ENCODE measurements around the gene RPL13A.

RPL13A gene

DNA sequence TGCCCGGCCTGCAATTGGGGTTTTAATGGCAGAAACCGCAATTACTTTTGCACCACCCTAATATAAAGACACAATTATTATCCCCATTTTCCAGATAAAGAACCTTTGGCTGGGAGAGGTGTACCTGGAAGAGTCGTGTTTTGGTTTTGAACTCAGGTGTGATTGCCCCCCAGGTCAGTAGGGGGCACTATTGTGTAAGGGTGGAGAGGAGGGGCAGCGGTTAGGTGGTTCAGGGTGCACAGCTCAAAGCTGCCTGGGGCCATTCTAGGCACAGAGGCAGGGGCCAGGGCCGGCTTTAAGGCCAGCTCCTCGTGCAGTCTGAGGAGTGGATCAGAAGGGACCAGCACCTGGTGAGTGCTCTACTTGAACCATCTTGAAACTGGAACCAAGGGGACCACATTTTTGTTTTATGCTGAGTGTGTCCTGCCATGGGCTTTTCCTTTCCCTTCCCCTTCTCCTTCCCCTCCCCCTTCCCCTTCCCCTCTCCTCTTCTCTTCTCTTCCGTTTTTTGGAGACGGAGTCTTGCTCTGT is 19.2 kb downstream of the RPL13A start:
- TF ChIP-seq GLIS3 (CRISPR knock-in tag; IDR thresholded peaks at IDR 0.05) (no peak), ARNTL (CRISPR knock-in tag; IDR thresholded peaks at IDR 0.05; ENCODE audit: borderline replicate concordance, low read depth) (no peak), ZNF565 (CRISPR knock-in tag; conservative IDR thresholded peaks at IDR 0.05; ENCODE audit: low read depth) (no peak), BACH2 (CRISPR knock-in tag; IDR thresholded peaks at IDR 0.05; ENCODE audit: borderline replicate concordance) (no peak), PPARA (CRISPR knock-in tag; IDR thresholded peaks at IDR 0.05; ENCODE audit: borderline replicate concordance) (no peak), ISL1 (CRISPR knock-in tag; IDR thresholded peaks at IDR 0.05) (no peak), ZNF8 (CRISPR knock-in tag; IDR thresholded peaks at IDR 0.05) (no peak), TCF4 (CRISPR knock-in tag; IDR thresholded peaks at IDR 0.05; ENCODE audit: borderline replicate concordance) (no peak), SNAI2 (CRISPR knock-in tag; IDR thresholded peaks at IDR 0.05) (no peak), CSDC2 (CRISPR knock-in tag; IDR thresholded peaks at IDR 0.05) (no peak), ZNF70 (CRISPR knock-in tag; IDR thresholded peaks at IDR 0.05) (no peak), ZC3H10 (CRISPR knock-in tag; IDR thresholded peaks at IDR 0.05) (no peak), RARB (CRISPR knock-in tag; IDR thresholded peaks at IDR 0.05) (no peak)
- TF ChIP-seq, protein P1, sequence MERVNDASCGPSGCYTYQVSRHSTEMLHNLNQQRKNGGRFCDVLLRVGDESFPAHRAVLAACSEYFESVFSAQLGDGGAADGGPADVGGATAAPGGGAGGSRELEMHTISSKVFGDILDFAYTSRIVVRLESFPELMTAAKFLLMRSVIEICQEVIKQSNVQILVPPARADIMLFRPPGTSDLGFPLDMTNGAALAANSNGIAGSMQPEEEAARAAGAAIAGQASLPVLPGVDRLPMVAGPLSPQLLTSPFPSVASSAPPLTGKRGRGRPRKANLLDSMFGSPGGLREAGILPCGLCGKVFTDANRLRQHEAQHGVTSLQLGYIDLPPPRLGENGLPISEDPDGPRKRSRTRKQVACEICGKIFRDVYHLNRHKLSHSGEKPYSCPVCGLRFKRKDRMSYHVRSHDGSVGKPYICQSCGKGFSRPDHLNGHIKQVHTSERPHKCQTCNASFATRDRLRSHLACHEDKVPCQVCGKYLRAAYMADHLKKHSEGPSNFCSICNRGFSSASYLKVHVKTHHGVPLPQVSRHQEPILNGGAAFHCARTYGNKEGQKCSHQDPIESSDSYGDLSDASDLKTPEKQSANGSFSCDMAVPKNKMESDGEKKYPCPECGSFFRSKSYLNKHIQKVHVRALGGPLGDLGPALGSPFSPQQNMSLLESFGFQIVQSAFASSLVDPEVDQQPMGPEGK (CRISPR knock-in tag; IDR thresholded peaks at IDR 0.05; ENCODE audit: borderline replicate concordance): no peak
- TF ChIP-seq, protein P2, sequence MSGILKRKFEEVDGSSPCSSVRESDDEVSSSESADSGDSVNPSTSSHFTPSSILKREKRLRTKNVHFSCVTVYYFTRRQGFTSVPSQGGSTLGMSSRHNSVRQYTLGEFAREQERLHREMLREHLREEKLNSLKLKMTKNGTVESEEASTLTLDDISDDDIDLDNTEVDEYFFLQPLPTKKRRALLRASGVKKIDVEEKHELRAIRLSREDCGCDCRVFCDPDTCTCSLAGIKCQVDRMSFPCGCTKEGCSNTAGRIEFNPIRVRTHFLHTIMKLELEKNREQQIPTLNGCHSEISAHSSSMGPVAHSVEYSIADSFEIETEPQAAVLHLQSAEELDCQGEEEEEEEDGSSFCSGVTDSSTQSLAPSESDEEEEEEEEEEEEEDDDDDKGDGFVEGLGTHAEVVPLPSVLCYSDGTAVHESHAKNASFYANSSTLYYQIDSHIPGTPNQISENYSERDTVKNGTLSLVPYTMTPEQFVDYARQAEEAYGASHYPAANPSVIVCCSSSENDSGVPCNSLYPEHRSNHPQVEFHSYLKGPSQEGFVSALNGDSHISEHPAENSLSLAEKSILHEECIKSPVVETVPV (CRISPR knock-in tag; IDR thresholded peaks at IDR 0.05): no peak
- TF ChIP-seq, protein P3, sequence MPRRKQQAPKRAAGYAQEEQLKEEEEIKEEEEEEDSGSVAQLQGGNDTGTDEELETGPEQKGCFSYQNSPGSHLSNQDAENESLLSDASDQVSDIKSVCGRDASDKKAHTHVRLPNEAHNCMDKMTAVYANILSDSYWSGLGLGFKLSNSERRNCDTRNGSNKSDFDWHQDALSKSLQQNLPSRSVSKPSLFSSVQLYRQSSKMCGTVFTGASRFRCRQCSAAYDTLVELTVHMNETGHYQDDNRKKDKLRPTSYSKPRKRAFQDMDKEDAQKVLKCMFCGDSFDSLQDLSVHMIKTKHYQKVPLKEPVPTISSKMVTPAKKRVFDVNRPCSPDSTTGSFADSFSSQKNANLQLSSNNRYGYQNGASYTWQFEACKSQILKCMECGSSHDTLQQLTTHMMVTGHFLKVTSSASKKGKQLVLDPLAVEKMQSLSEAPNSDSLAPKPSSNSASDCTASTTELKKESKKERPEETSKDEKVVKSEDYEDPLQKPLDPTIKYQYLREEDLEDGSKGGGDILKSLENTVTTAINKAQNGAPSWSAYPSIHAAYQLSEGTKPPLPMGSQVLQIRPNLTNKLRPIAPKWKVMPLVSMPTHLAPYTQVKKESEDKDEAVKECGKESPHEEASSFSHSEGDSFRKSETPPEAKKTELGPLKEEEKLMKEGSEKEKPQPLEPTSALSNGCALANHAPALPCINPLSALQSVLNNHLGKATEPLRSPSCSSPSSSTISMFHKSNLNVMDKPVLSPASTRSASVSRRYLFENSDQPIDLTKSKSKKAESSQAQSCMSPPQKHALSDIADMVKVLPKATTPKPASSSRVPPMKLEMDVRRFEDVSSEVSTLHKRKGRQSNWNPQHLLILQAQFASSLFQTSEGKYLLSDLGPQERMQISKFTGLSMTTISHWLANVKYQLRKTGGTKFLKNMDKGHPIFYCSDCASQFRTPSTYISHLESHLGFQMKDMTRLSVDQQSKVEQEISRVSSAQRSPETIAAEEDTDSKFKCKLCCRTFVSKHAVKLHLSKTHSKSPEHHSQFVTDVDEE (CRISPR knock-in tag; IDR thresholded peaks at IDR 0.05): no peak
- TF ChIP-seq, protein P4, sequence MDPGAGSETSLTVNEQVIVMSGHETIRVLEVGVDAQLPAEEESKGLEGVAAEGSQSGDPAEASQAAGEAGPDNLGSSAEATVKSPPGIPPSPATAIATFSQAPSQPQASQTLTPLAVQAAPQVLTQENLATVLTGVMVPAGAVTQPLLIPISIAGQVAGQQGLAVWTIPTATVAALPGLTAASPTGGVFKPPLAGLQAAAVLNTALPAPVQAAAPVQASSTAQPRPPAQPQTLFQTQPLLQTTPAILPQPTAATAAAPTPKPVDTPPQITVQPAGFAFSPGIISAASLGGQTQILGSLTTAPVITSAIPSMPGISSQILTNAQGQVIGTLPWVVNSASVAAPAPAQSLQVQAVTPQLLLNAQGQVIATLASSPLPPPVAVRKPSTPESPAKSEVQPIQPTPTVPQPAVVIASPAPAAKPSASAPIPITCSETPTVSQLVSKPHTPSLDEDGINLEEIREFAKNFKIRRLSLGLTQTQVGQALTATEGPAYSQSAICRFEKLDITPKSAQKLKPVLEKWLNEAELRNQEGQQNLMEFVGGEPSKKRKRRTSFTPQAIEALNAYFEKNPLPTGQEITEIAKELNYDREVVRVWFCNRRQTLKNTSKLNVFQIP (CRISPR knock-in tag; IDR thresholded peaks at IDR 0.05; ENCODE audit: borderline replicate concordance, low read depth): no peak
- peak; percentile 53 for ATAC-seq

DNA sequence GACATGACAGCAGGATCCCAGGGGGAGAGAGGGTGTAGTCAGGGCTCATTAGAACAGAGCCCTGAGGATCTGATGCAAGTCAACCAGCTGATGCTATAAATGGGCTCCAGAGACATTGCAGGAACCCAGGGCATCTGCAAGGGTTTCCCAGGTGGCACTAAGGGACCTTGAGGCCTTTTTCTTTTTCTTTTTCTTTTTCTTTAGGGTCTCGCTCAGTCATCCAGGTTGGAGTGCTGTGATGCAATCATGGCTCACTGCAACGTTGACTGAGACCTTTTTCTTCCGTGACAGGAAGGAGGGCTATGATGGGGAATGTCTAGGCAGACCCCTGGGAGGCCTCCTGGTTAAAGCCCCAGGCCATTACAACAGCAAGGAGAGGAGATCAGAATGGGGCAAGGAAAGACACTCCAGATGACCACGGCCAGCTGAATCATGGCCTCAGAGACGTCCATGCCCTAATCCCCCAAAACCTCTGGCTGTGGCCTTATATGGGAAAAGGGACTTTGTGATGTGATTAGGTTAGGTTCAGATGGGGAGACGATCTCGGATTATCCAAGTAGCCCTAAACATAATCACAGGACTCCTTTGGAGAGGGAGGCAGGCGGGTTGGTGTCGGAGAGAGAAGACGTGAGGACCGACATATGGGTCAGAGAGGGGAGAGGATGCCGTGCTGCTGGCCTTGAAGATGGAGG is 20.5 kb downstream of the RPL13A start:
- no peak for ATAC-seq
- TF ChIP-seq CSDC2 (CRISPR knock-in tag; IDR thresholded peaks at IDR 0.05) (no peak), ZNF70 (CRISPR knock-in tag; IDR thresholded peaks at IDR 0.05) (no peak), ESRRG (CRISPR knock-in tag; IDR thresholded peaks at IDR 0.05) (no peak), ZNF8 (CRISPR knock-in tag; IDR thresholded peaks at IDR 0.05) (no peak), BACH2 (CRISPR knock-in tag; IDR thresholded peaks at IDR 0.05; ENCODE audit: borderline replicate concordance) (no peak), SNAI2 (CRISPR knock-in tag; IDR thresholded peaks at IDR 0.05) (no peak), ISL1 (CRISPR knock-in tag; IDR thresholded peaks at IDR 0.05) (no peak), TCF4 (CRISPR knock-in tag; IDR thresholded peaks at IDR 0.05; ENCODE audit: borderline replicate concordance) (no peak), ZFP30 (CRISPR knock-in tag; IDR thresholded peaks at IDR 0.05) (no peak), RARB (CRISPR knock-in tag; IDR thresholded peaks at IDR 0.05) (no peak), ZC3H10 (CRISPR knock-in tag; IDR thresholded peaks at IDR 0.05) (no peak)
- TF ChIP-seq, protein P2 (CRISPR knock-in tag; IDR thresholded peaks at IDR 0.05): no peak
- TF ChIP-seq, protein P4 (CRISPR knock-in tag; IDR thresholded peaks at IDR 0.05; ENCODE audit: borderline replicate concordance, low read depth): no peak
- TF ChIP-seq, protein P1 (CRISPR knock-in tag; IDR thresholded peaks at IDR 0.05; ENCODE audit: borderline replicate concordance): no peak
- TF ChIP-seq, protein P5, sequence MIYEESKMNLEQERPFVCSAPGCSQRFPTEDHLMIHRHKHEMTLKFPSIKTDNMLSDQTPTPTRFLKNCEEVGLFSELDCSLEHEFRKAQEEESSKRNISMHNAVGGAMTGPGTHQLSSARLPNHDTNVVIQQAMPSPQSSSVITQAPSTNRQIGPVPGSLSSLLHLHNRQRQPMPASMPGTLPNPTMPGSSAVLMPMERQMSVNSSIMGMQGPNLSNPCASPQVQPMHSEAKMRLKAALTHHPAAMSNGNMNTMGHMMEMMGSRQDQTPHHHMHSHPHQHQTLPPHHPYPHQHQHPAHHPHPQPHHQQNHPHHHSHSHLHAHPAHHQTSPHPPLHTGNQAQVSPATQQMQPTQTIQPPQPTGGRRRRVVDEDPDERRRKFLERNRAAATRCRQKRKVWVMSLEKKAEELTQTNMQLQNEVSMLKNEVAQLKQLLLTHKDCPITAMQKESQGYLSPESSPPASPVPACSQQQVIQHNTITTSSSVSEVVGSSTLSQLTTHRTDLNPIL (CRISPR knock-in tag; IDR thresholded peaks at IDR 0.05; ENCODE audit: low read depth): no peak

Measured in SK-N-SH treated with all-trans-retinoic acid at 6 μM for 48 hours (cell line).